ENCODE measurements around the gene NT5C2. TPM values are rescaled to one million over a fixed set of nuclear protein-coding genes. Genes with fewer than 3 reads are reported as not detected.

Gene NT5C2
- total RNA-seq, 1 experiment from 2014 or later, result 76.1 TPM

DNA sequence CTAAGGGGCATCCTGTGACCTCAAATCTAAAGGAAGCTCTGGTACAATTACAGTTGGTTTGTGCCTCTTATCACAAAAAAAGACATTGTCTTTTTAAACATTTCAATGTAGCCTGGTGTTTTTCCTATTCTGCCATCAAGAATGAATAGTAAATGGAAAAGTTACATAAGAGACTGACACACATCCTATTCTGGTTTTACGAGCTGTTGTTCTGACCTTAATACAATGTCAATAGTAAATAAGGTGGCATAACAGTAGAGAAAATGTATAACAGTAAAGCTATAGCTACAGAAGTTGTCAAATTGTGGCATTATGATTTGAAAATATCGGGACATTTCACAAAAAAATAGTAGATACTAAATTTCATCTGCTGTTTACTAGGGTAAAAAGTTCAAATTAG is 88.4 kb downstream of the NT5C2 start (continued):
- TF ChIP-seq, protein P1, sequence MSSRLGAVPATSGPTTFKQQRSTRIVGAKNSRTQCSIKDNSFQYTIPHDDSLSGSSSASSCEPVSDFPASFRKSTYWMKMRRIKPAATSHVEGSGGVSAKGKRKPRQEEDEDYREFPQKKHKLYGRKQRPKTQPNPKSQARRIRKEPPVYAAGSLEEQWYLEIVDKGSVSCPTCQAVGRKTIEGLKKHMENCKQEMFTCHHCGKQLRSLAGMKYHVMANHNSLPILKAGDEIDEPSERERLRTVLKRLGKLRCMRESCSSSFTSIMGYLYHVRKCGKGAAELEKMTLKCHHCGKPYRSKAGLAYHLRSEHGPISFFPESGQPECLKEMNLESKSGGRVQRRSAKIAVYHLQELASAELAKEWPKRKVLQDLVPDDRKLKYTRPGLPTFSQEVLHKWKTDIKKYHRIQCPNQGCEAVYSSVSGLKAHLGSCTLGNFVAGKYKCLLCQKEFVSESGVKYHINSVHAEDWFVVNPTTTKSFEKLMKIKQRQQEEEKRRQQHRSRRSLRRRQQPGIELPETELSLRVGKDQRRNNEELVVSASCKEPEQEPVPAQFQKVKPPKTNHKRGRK (CRISPR knock-in tag; IDR thresholded peaks at IDR 0.05; ENCODE audit: borderline replicate concordance), result no peak
- TF ChIP-seq, protein P2, sequence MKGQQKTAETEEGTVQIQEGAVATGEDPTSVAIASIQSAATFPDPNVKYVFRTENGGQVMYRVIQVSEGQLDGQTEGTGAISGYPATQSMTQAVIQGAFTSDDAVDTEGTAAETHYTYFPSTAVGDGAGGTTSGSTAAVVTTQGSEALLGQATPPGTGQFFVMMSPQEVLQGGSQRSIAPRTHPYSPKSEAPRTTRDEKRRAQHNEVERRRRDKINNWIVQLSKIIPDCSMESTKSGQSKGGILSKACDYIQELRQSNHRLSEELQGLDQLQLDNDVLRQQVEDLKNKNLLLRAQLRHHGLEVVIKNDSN (CRISPR knock-in tag; IDR thresholded peaks at IDR 0.05), result no peak
- TF ChIP-seq, protein P3, sequence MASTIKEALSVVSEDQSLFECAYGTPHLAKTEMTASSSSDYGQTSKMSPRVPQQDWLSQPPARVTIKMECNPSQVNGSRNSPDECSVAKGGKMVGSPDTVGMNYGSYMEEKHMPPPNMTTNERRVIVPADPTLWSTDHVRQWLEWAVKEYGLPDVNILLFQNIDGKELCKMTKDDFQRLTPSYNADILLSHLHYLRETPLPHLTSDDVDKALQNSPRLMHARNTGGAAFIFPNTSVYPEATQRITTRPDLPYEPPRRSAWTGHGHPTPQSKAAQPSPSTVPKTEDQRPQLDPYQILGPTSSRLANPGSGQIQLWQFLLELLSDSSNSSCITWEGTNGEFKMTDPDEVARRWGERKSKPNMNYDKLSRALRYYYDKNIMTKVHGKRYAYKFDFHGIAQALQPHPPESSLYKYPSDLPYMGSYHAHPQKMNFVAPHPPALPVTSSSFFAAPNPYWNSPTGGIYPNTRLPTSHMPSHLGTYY (CRISPR knock-in tag; IDR thresholded peaks at IDR 0.05), result no peak
- TF ChIP-seq GTF2I (CRISPR knock-in tag; conservative IDR thresholded peaks at IDR 0.05) (no peak), ELF4 (CRISPR knock-in tag; IDR thresholded peaks at IDR 0.05; ENCODE audit: low read depth) (no peak), NFYB (CRISPR knock-in tag; conservative IDR thresholded peaks at IDR 0.05; ENCODE audit: low read depth) (no peak), TEAD4 (CRISPR knock-in tag; IDR thresholded peaks at IDR 0.05) (no peak), FOXJ3 (CRISPR knock-in tag; IDR thresholded peaks at IDR 0.05; ENCODE audit: borderline replicate concordance) (no peak), TCF7 (CRISPR knock-in tag; IDR thresholded peaks at IDR 0.05; ENCODE audit: low read depth) (no peak), ZNF232 (CRISPR knock-in tag; IDR thresholded peaks at IDR 0.05) (no peak), ZNF317 (CRISPR knock-in tag; IDR thresholded peaks at IDR 0.05; ENCODE audit: borderline replicate concordance, low read depth) (no peak)
- TF ChIP-seq, protein P4, sequence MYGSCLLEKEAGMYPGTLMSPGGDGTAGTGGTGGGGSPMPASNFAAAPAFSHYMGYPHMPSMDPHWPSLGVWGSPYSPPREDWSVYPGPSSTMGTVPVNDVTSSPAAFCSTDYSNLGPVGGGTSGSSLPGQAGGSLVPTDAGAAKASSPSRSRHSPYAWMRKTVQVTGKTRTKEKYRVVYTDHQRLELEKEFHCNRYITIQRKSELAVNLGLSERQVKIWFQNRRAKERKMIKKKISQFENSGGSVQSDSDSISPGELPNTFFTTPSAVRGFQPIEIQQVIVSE (CRISPR knock-in tag; IDR thresholded peaks at IDR 0.05; ENCODE audit: borderline replicate concordance), result no peak
- TF ChIP-seq, protein P5, sequence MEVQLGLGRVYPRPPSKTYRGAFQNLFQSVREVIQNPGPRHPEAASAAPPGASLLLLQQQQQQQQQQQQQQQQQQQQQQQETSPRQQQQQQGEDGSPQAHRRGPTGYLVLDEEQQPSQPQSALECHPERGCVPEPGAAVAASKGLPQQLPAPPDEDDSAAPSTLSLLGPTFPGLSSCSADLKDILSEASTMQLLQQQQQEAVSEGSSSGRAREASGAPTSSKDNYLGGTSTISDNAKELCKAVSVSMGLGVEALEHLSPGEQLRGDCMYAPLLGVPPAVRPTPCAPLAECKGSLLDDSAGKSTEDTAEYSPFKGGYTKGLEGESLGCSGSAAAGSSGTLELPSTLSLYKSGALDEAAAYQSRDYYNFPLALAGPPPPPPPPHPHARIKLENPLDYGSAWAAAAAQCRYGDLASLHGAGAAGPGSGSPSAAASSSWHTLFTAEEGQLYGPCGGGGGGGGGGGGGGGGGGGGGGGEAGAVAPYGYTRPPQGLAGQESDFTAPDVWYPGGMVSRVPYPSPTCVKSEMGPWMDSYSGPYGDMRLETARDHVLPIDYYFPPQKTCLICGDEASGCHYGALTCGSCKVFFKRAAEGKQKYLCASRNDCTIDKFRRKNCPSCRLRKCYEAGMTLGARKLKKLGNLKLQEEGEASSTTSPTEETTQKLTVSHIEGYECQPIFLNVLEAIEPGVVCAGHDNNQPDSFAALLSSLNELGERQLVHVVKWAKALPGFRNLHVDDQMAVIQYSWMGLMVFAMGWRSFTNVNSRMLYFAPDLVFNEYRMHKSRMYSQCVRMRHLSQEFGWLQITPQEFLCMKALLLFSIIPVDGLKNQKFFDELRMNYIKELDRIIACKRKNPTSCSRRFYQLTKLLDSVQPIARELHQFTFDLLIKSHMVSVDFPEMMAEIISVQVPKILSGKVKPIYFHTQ (CRISPR knock-in tag; IDR thresholded peaks at IDR 0.05), result no peak
- TF ChIP-seq, protein P6, sequence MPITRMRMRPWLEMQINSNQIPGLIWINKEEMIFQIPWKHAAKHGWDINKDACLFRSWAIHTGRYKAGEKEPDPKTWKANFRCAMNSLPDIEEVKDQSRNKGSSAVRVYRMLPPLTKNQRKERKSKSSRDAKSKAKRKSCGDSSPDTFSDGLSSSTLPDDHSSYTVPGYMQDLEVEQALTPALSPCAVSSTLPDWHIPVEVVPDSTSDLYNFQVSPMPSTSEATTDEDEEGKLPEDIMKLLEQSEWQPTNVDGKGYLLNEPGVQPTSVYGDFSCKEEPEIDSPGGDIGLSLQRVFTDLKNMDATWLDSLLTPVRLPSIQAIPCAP (CRISPR knock-in tag; IDR thresholded peaks at IDR 0.05), result no peak
- TF ChIP-seq, protein P7, sequence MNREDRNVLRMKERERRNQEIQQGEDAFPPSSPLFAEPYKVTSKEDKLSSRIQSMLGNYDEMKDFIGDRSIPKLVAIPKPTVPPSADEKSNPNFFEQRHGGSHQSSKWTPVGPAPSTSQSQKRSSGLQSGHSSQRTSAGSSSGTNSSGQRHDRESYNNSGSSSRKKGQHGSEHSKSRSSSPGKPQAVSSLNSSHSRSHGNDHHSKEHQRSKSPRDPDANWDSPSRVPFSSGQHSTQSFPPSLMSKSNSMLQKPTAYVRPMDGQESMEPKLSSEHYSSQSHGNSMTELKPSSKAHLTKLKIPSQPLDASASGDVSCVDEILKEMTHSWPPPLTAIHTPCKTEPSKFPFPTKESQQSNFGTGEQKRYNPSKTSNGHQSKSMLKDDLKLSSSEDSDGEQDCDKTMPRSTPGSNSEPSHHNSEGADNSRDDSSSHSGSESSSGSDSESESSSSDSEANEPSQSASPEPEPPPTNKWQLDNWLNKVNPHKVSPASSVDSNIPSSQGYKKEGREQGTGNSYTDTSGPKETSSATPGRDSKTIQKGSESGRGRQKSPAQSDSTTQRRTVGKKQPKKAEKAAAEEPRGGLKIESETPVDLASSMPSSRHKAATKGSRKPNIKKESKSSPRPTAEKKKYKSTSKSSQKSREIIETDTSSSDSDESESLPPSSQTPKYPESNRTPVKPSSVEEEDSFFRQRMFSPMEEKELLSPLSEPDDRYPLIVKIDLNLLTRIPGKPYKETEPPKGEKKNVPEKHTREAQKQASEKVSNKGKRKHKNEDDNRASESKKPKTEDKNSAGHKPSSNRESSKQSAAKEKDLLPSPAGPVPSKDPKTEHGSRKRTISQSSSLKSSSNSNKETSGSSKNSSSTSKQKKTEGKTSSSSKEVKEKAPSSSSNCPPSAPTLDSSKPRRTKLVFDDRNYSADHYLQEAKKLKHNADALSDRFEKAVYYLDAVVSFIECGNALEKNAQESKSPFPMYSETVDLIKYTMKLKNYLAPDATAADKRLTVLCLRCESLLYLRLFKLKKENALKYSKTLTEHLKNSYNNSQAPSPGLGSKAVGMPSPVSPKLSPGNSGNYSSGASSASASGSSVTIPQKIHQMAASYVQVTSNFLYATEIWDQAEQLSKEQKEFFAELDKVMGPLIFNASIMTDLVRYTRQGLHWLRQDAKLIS (CRISPR knock-in tag; IDR thresholded peaks at IDR 0.05; ENCODE audit: borderline replicate concordance), result no peak
